Left ventricle myocardium inferior (tissue), 1 donor: Measurements from ENCODE around the gene SCLT1. TPM values are rescaled to one million over a fixed set of nuclear protein-coding genes. Genes with fewer than 3 reads are reported as not detected.

Source experiments
- DNase-seq: peaks from one replicate; pipeline ENCODE4 v3.0.0-alpha.2; 2020
- H3K27ac ChIP-seq: fragments of 200-600 bp; replicated peaks from 2 replicates; pipeline ENCODE4 v1.8.0; 2021
- H3K27me3 ChIP-seq: fragments of 200-600 bp; 2 replicates; pipeline ENCODE4 v1.8.0; 2021; ENCODE audit warnings: low read depth
- H3K36me3 ChIP-seq: fragments of 200-600 bp; 2 replicates; pipeline ENCODE4 v1.8.0; 2021
- H3K4me1 ChIP-seq: fragments of 200-600 bp; 2 replicates; pipeline ENCODE4 v1.8.0; 2021
- H3K4me3 ChIP-seq: fragments of 200-600 bp; 2 replicates; pipeline ENCODE4 v1.8.0; 2021; ENCODE audit warnings: mild to moderate bottlenecking, moderate library complexity
- H3K9me3 ChIP-seq: fragments of 200-600 bp; replicated peaks from 2 replicates; pipeline ENCODE4 v1.8.0; 2021
- CTCF ChIP-seq: fragments of 200-600 bp; IDR thresholded peaks from 2 replicates; pipeline ENCODE4 v1.8.0; 2021; ENCODE audit warnings: antibody characterized with exemption, mild to moderate bottlenecking, borderline replicate concordance
- intact Hi-C: fragments of 100-400 bp; cut with micrococcal nuclease; formaldehyde crosslinking; loops from one replicate; pipeline ENCODE4 v1.11.0; 2022
- long read RNA-seq: library from polyadenylated mRNA; unstranded; transcript quantifications from one replicate; pipeline ENCODE4 v2.0.0, GENCODE V29; 2021
- total RNA-seq: library from RNA; stranded (reverse); fragmentation: NEBNext Ultra II Directional; extraction: Animal tissue kit (Norgen Biotek cat#: 25700); gene quantifications from one replicate; pipeline ENCODE4 v1.2.1, GENCODE V29; 2021
- donor health status: DM: no; HTN: yes; CAD: no; lungs with severe emphysema.

The SCLT1 gene
- 10.3 TPM for total RNA-seq
- long read RNA-seq, transcript SCLT1-201 (21 exons, 3,055 nt) = major isoform, 7 of 11 reads
- long read RNA-seq, partial matches to known transcripts = 0 of 11 reads
- long read RNA-seq, other reads (novel, unspliced or antisense) = 3 of 11 reads

GRCh38 chr4:129093191-129093920 lies at the start of gene SCLT1:
Gene SCLT1, minus strand, starts transcription at chr4:129093539. Its CDS starts 436 bp downstream, at chr4:129093103.
- Histone ChIP-seq H3K27me3 (no peaks in the 10 kb centered on the region), H3K4me3 (peak within 1 kb of the TSS; percentile 86), H3K27ac (peak within 1 kb of the TSS; percentile 97), H3K9me3 (no peaks in the 10 kb centered on the region), H3K36me3 (no peaks in the 10 kb centered on the region), H3K4me1 (peaks cover 51% of the 10 kb centered on the region)
- intact Hi-C loops = no loop called here
- TF ChIP-seq CTCF = no peak
- DNase-seq = peak; percentile 99

DNA sequence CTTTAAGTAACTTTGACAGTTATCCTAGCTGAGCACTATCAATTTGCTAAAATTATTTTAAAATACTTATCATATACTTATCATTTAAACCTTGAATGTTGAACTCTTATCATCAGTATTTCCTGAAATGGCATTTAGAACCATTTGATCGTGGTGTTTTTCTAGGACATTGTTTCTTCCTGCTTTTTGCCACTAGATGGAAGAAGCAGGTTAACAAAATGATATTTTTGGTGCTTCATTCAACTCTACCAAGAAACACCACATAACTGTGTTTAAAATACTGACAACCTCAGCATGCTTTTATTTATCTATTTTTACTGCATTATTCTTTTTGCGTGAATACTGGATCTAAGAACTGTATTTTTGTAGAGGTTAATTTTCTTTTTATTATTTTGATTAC lies 47.2 kb upstream of the SCLT1 start:
- Histone ChIP-seq H3K4me3 (no peak overlapping the region), H3K4me1 (peaks cover 6% of the 10 kb centered on the region), H3K36me3 (no peaks in the 10 kb centered on the region), H3K27ac (no peak overlapping the region), H3K9me3 (no peaks in the 10 kb centered on the region), H3K27me3 (no peaks in the 10 kb centered on the region)
- TF ChIP-seq CTCF = no peak
- intact Hi-C loops = no loop called here
- no peak for DNase-seq

DNA sequence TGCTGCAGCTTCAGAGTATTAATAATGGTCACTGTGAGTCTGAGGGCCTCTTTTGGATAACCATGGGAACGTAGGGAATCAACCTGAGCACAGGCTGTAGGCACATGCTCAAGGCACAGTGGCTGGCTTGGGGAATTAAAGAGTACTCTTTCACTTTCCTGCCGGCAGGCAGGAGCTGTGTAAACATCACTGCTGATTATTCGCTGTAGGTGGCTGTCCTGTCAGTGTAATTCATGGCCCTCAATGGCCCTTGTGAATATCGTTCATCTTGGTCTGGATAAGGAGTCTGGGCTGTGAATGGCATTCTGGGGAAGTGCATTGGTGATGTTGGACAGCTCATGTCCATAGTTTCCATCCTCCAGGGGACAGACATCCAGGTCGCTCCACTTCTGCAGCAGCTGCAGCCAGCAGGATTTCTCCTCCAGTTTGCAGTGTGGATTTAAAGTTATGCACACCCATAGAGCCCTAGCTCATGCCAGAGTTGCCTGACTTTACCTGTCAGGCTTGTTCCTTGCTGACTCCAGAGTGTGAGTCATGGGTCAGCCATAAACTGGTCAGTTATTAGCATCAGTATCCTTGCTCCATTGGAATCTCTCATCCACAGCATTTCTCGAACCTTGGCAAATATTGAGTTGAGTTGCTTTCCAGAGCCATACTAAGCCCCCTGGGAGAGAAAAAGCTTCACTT lies 45.6 kb upstream of the SCLT1 start:
- TF ChIP-seq CTCF = no peak
- Histone ChIP-seq H3K4me3 (no peak overlapping the region), H3K36me3 (no peaks in the 10 kb centered on the region), H3K4me1 (no peaks in the 10 kb centered on the region), H3K27ac (no peak overlapping the region), H3K9me3 (no peaks in the 10 kb centered on the region), H3K27me3 (no peaks in the 10 kb centered on the region)
- DNase-seq = no peak
- intact Hi-C loops = no loop called here

DNA sequence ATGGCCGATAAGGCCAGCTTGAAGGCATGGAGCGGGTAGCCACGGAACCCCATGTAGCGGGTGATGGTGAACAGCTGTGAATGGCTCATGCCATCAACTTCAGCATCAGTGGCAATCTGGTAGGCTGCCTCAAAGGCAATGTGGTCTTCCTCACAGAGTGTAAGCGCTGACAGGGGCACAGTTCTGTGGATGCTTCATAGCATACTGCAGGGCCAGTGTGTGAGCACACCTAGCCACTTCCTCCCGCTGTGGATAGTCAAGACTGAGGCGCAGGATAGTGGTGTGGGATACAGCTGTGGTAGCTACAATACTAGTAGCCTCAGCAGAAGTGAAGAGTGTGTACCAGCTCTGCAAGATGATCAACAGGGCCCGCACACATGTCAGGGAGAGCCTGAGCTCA lies 43.1 kb upstream of the SCLT1 start:
- Histone ChIP-seq H3K4me1 (no peaks in the 10 kb centered on the region), H3K4me3 (no peak overlapping the region), H3K36me3 (no peaks in the 10 kb centered on the region), H3K27me3 (no peaks in the 10 kb centered on the region), H3K27ac (no peak overlapping the region), H3K9me3 (peaks cover 10% of the 10 kb centered on the region)
- intact Hi-C loops = no loop called here
- DNase-seq = no peak
- no peak for TF ChIP-seq CTCF

DNA sequence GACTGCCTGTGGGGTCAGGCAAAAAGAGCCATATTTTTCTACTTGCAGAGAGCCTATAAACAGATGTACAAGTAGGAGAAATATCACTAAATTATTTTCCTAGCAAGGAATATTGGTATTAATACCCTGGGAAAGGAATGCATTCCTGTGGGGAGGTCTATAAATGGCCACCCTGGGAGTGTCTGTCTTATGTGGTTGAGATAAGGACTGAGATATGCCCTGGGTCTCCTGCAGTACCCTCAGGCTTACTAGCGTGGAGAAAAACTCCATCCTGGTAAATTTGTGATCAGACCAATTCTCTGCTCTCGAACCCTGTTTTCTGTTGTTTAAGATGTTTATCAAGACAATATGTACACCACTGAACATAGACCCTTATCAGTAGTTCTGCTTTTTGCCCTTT lies 38.0 kb upstream of the SCLT1 start:
- Histone ChIP-seq H3K9me3 (peaks cover 17% of the 10 kb centered on the region), H3K36me3 (no peaks in the 10 kb centered on the region), H3K27me3 (no peaks in the 10 kb centered on the region), H3K4me3 (no peak overlapping the region), H3K27ac (no peak overlapping the region), H3K4me1 (no peaks in the 10 kb centered on the region)
- no peak for TF ChIP-seq CTCF
- DNase-seq = no peak
- intact Hi-C loops = no loop called here
